ENCODE results near the gene FAM170B. TPM values are rescaled to one million over a fixed set of nuclear protein-coding genes. Genes with fewer than 3 reads are reported as not detected.

Gene FAM170B
- polyA plus RNA-seq, 4 donors, result not detected

DNA sequence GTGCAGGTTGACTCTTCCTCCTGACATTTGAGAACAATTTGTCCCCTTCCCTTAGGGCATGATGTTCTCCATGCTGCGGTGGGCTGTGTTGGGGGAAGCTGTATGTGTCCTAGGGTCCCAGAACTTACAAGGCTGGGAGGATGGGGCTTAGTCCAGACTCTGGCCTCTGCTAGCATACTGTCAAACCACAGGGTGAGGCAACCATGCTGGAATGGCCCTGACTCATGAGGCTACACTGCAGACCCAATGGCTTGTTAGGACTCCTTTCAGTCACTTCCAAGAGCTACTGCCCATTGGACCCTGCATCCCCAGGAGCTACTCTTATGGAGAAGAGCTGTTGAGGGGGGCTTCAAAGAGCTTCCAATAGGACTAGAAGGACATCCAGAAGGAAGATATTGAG, 20.1 kb upstream of the FAM170B start:
- DNase-seq (ENCODE audit: low read depth in 4 of 4, low spot score in 3 of 4), result no peak

DNA sequence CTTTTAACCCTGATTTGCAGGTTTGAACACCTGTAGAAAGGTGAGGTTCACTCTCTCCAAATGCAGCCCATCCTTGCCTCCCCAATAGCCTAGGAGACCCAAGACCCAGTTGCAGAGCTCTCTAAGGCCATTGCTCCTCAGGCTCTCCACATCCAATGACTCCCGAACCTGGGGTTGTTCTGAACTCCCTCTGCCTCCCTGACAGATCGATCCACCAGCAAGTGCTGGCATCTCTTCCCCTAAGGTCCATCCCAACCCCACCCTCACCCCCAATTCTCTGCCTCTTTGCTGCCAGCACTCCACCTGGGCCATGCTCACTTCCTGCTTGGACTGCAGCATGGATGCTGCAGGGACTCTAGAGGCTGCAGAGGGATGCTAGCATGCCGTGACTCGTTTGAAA, 19.3 kb upstream of the FAM170B start:
- DNase-seq (ENCODE audit: low read depth in 4 of 4, low spot score in 3 of 4), result no peak

DNA sequence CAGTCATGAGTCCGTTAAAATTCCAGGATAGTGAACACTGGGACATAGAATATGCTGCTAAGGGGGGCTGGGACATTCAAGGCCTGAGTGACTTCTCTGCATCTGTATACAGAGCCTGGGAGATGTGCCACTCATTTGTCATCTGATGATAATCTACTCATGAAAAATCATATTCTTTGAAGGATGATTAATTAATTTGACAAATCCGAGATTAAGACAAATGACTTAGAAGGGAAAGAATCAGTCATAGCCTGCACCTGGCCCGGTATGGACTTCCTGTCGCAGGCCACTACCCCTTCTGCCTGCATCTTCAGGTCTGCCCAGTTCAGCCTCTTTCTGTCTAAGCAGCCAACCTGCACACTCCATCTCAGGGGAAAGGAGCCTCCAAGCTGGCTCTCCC, 18.8 kb upstream of the FAM170B start:
- DNase-seq (ENCODE audit: low read depth in 4 of 4, low spot score in 3 of 4), result no peak

DNA sequence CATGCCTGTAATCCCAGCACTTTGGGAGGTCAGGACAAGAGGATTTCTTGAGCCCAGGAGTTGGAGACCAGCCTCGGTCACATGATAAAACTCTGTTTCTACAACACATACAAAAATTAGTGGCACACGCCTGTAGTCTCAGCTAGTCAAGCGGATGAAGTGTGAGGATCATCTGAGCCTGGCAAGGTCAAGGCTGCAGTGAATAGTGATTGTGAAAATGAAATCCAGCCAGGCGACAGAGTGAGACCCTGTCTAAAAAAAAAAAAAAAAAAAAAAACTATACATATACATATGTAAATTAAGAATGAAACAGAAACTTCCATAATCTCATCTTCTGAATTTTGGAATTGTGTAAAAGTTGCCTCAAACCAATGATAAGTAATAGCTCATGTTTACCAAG, 18.2 kb upstream of the FAM170B start:
- no peak for DNase-seq (ENCODE audit: low read depth in 4 of 4, low spot score in 3 of 4)

DNA sequence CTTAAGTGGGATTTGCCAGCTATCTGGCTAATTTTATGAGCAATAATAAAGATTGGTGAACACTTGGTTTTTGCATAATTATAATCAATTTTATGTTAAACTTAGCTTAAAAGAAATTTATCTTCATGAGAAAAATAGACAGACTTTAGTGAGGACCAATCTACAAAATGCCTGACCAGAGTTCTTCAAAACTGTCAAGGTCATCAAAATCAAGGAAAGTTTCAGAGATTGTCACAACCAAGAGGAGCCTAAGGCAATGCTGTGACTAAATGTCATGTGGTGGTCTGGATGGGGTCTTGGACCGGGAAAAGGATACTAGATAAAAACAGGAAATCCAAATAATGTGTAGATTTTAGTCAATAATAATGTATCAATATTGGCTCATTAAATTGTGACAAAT, 17.7 kb upstream of the FAM170B start:
- DNase-seq (ENCODE audit: low read depth in 4 of 4, low spot score in 3 of 4), result no peak

DNA sequence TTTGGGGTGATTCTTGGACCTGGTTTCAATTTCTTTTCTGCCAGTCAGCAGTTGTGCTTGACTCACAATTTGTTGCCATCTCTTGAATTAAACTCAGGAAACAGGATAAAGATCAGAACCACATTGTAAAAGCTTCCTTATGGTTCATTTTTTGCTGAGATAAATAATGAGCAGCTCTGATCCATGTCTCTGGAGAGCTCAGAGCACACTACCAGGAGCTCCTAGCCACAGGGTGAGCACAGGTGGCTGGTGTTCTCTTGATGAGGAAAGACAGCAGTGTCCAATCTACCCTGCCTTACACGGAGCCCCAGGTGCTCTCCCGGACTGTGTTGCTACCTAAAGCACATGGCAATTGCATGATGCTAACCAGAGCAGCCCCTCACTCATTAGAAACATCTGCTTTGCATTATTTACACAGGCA, 17.2 kb upstream of the FAM170B start:
- DNase-seq (ENCODE audit: low read depth in 4 of 4, low spot score in 3 of 4), result no peak

DNA sequence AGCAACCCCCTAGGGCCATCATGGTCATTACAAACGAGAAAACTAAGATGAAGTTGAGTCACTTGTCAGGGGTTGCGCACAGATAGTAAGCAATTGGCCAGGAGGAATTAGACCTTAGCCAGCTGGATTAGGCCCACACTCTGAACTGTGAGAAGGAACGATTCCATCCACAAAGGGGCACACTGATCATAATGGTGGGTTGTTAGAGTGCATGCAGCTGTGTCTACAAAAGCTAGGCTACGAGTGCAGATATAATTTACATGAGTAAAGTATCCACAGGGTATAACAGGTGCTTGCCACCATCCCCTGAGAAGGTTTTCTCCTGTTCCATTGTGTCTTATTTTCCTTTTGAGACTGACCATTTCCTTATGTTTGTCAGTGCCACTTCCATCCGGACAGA, 16.6 kb upstream of the FAM170B start:
- DNase-seq (ENCODE audit: low read depth in 4 of 4, low spot score in 3 of 4), result no peak

DNA sequence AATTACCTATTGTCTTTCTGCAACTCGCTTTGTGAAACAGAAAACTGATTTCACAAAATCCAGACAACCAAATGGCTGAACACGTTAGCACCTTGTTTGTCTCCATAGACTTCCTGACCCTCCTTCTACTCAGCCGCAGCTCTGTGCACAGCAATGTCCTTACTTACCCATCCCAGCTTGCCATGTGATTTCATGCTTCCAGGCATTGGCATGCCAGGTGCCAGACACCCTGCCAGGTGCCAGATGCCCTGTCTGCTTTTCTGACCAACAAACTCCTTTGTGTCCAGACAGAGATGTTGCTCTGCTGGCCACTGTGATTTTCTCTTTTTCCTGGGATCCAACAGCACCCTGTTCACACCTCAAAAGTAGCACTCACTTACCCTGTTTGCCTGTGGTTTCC, 16.1 kb upstream of the FAM170B start:
- DNase-seq (ENCODE audit: low read depth in 4 of 4, low spot score in 3 of 4), result no peak

DNA sequence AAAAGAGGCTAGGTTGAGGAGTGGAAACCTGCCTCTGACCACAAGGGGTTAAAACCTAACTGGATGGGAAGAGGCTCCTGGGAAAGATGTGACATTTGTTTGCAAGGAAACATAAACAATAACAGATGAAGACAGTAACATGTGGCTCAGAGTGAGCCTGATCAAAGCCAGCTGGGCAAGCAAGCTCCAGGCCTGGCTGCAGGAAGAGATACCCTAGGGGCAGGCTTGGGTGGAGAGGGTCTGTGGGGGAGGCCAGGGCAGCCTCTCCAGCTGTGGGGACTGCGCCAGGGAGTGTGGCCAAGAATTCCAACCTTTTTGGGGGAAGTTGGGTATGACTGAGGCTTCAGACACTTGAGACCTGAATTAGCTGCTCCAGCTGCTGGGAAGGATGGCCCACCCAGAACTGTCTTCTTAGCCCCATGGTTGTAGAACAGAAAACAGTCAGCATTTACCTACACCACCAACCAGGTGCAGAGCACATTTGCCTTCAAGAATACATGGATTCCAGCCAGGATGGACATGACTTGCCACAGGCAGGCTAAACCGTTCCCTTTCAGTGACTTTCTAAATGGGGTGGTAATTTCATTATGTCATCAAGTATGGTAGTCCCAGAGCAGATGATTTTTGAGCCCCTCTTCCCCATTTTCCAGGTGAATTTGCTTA, 10.4 kb upstream of the FAM170B start:
- no peak for DNase-seq (ENCODE audit: low read depth in 4 of 4, low spot score in 3 of 4)

DNA sequence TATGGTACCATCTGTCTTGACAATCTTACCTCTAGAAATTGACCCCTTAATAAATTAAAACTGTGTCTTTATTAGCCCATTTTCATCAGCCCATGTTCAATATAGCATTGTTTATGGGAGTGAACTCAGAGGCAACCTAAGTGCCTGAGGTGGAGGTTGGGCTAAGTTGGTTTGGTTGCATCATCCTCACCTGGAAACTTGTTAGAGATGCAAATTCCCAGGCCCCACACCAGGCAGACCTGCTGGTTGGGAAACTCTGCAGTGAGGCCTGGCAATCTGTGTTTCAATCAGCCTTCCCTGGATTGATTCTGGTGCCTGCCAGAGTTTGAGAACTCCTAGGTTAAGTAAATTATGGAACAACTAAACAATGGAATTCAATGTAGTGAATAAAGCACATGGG, 9.4 kb upstream of the FAM170B start:
- DNase-seq (ENCODE audit: low read depth in 4 of 4, low spot score in 3 of 4), result no peak

DNA sequence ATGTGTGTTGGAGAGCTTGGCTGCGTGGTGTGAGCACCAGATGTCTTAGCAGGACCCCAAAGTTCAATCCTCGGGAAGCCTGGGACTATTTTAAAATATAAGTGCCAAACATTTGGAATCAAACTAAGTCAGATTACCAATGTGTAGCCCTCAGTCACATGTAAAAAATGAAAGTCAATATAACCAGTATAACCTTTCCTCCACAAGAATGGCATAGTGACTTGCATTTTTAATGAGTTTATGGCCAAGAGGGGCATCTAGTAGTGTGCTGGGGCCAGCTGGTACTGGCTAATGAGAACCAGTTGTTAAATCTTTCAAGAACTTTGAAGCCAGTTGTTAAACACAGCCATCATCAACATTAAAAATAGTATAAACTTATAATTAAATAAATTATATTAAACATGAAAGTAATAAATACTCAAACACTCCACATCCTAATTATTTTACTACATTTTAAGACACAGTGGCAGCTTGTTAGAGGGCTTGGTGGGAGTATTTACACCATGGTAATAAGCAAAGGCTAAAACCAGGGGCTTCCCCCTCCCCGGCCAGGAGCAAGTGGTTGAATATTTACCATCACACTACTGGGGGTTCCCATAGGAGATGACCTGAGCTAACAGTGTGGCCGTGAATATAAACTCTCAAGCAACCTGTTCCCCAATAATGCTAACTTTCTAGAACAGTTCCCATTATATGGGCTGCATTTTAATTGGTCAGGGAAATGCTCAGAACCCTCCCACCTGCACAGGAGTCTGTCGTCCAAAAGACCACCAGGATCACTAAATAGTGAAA, 7.9 kb upstream of the FAM170B start:
- no peak for DNase-seq (ENCODE audit: low read depth in 4 of 4, low spot score in 3 of 4)

DNA sequence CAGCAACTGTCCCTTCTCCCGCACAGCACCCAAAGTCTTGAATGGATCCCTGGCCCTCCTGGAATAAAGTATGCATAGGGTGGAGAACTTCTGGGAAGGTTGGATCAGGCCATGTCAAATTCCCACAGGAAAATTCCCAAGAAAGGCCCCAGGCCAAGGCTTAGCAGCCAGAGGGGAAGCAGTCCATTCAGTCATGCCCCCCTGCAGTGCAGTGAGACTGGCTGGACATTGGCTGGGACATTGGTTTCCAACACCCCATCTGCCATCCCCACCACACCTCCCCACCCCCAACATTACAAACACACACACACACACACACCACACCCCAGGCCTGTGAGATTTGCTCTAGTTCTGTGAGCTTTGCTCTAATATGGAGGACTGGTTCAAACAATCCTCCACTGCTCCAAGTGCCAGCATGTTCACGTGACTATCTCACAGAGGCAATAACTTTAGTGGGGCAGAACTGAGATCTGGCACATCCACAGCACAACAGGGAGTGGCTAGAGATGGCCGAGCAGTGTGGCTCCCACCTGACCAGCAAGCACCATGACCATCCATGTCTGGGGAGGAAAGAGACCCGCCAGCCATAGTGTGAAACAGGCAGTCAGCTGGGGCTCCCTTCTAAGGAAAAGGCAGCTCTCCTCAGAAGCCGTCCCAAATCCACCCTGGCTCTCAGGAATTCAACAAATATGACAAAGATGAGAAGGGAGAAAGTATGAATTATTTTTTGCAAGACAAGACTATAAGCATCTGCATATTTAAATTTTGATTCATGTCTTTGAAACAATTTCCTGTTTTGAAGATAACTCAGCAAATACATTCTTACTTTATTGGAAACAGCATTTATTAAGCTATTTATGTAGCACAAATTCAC, 6.7 kb upstream of the FAM170B start:
- DNase-seq (ENCODE audit: low read depth in 4 of 4, low spot score in 3 of 4), result no peak

DNA sequence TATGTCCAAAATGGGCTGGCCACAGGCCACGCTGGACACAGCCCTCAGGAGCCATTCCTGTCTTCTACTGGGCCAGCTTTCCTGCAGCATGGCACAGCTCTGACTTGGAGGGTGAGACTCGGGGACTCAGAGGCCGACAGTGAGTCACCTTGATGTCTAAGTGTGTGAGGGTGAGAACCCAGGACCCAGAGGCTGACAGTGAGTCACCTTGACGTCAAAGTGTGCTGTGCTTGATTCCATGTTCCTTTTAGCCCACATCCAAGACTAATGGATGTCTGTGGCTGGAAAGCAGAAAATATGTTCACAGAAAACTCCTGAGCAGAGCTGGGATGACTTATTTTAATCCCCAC, 6.0 kb upstream of the FAM170B start:
- DNase-seq (ENCODE audit: low read depth in 4 of 4, low spot score in 3 of 4), result no peak

DNA sequence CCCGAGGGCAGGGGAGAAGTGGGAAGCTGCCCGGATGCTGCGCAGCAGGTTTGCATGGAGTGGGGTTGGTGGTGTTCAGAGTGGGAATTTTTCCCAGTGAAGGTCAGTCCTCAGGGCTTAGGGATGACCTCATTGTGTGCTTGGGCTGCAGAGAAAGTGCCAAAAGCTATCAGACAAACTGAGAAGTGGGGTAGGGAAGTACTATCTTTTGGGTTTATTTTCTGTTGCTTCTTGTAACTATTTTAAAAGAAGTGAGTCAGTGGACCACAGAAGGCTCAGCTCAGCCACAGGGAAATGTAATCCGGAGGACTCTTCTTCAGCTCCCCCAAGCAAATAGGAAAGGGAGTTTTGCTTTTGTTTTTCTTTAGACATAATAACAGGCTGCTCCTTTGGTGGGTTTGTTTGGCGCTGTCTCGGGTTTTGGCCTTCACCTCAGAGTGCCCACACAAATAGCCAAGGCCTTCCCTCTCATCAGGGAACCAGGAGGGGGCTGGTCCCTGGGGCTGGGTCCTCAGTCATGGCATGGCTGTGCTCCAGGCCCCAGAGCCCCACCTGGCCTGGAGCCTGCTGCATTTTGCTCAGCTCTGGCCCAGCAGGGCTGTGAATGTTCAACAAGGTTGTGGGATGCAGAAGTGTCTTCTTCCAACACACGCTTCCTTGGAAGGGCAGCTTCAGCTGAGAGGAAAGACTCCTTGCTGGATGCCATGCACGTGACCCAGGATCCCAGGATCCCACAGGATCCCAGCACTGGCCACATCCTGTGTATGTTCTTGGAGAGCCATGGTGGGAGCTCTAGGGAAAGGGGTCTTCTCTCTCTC, 5.4 kb upstream of the FAM170B start:
- no peak for DNase-seq (ENCODE audit: low read depth in 4 of 4, low spot score in 3 of 4)

DNA sequence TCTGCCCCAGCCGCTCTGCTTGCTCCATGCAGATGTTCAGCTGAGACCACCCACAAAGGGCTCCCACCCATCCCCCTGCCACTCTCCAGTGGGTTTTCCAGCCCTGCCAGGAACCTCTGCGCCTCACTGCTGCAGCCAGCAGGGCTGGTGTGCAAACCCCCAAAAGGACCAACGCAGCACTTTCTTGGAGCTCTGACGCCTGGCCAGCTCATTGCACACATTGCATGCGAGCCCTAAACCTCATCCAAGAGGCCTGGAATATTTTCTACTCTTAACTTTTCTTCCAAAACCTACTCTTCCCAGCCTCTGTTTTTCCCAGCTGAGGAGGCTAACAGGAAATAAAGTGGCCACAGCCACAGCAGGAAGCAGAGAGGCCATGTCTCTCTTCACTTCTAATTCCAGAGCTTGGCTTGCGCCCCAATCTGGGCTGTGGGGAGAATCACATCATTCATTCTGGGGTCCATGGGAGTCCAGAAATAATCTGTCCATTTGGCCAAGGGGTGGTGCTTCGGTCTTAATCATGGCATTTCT, 4.6 kb upstream of the FAM170B start:
- no peak for DNase-seq (ENCODE audit: low read depth in 4 of 4, low spot score in 3 of 4)

DNA sequence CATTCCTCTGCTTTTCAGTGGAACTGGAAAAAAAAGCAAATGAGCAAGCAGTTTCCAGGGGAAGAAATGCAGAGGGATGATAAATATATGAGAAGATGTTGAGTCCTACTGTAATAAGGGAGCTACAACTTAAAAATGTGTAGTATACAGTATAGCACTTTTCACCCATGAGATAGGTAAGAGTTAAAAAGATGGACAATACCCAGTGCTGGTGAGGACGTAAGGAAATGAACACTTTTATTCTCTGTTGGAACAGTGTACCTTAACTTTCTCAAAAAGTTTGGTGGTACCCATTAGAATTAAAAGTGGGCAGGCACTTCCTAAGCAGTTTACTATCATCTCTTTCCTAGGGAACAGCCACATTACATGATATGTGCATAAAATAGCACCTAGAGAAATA, 2.7 kb upstream of the FAM170B start:
- no peak for DNase-seq (ENCODE audit: low read depth in 4 of 4, low spot score in 3 of 4)

DNA sequence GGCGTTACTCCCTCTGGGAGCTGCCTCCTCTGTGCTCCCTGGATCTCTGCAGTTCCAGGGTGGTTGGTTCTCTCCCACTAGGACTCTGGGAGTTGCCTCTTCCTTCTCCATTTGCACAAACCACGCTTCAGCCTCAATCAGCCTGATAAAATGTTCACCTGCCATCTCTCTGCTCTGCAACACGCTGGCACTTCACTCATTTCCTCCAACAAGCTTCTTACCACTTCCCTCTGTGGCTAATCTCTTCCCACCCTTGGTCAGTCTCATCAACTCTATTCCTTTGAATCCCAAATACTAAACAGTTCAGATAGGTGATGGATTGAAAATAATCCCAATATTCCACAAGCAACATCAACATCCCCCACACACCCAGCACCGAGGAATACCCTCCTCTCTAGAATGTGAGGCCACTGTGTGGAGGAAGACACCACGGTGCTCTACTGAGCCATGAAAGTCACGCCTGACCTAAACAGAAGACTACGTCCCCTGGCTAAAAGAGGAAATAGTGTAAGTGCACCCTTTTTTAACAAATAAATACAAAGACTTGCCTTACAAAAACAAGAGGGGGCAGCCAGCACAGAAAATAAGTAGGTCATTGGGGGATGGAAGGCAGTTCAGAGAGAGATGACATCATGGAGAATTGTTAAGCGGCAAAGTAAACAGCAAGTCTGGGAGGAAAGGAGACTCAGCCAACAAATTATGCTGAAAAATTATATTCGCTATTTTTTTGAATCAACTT, 1.9 kb upstream of the FAM170B start:
- DNase-seq (ENCODE audit: low read depth in 4 of 4, low spot score in 3 of 4), result no peak

DNA sequence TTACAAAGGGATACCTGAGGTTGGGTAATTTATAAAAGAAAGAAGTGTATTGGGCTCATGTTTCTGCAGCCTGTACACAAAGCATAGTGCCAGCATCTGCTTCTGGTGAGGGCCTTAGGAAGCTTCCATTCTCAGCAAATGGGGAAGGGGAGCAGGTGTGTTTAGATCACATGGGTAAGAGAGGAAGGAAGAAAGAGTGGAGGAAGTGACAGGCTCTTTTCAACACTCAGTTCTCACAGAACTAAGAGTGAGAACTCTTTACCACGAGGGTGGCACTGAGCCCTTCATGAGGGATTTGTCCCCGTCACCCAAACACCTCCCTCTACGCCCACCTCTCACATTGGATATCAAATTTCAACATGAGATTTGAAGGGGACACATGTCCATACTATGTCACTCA, 506 bp upstream of the FAM170B start:
- no peak for DNase-seq (ENCODE audit: low read depth in 4 of 4, low spot score in 3 of 4)

DNA sequence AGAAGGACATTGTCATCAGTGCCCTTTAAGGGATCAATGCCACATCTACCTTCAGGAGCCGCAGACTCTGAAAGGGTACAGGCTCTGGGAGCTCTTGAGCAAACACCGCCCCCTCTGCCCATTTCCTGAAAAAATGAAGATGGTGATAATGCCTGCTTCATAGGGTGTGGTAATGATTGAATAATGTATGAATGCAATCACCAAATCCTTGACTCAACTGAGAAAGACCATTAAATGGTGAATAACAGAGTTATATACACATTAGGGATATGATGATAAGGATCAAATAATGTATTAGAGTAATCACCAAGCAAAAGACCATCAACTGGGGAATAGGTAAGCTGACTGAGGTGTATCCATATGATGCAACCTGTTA, 1.5 kb downstream of the FAM170B start:
- no peak for DNase-seq (ENCODE audit: low read depth in 4 of 4, low spot score in 3 of 4)

Measured in right renal pelvis (tissue), 4 donors.